Right atrium auricular region (tissue), 2 donors: ENCODE data around the gene FAT4. TPM values are rescaled to one million over a fixed set of nuclear protein-coding genes. Genes with fewer than 3 reads are reported as not detected.

Experiments
- DNase-seq: peaks from one replicate; pipeline ENCODE4 v3.0.0-alpha.2; 2019; ENCODE audit warnings: low spot score
- H3K27ac ChIP-seq, 2 donors: fragments of 200-600 bp; sonication (generic); 1 replicate in 1 of 2; 2 replicates in 1 of 2; pipeline ENCODE4 v1.5.1; 2016 to 2019
- H3K27me3 ChIP-seq, 2 donors: fragments of 200-600 bp; sonication (generic); one replicate each; pipeline versions ENCODE4 v1.5.1 to v1.6.0; 2017 to 2019
- H3K36me3 ChIP-seq: fragments of 200-600 bp; sonication (generic); one replicate; pipeline ENCODE4 v1.5.1; 2016
- H3K4me1 ChIP-seq, 2 donors: fragments of 200-600 bp; sonication (generic); one replicate each; pipeline versions ENCODE4 v1.5.1 to v1.6.0; 2017 to 2019
- H3K4me3 ChIP-seq, 2 donors: fragments of 200-600 bp; sonication (generic); 1 replicate in 1 of 2; 2 replicates in 1 of 2; pipeline ENCODE4 v1.5.1; 2017 to 2019; ENCODE audit warnings: mild to moderate bottlenecking in 1 of 2, moderate library complexity in 1 of 2
- H3K9me3 ChIP-seq, 2 donors: fragments of 200-600 bp; sonication (generic); one replicate each; pipeline ENCODE4 v1.5.1; 2019
- CTCF ChIP-seq, 2 donors: fragments of 200-600 bp; sonication (generic); IDR thresholded peaks; one replicate each; pipeline ENCODE4 v1.5.1; 2019; ENCODE audit warnings: antibody characterized with exemption in 2 of 2
- total RNA-seq, 2 donors: library from RNA; depleted of rRNA; stranded (reverse); fragments of >200 nt; gene quantifications; one replicate each; pipeline ENCODE4 v1.1.0, GENCODE V29; 2016

FAT4 gene
- total RNA-seq, 2 donors from 2014 or later = 13.2 to 15.2 TPM

GRCh38 chr4:125315576-125316400, 1.0 kb downstream of the FAT4 start:
- H3K4me3 ChIP-seq = peak overlapping the region; percentile 76
- H3K36me3 ChIP-seq = no peaks in the 10 kb centered on the region
- H3K4me1 ChIP-seq = peaks cover 0 to 38% of the 10 kb centered on the region in 2 donors
- peak overlapping the region; percentile 90 to 91 for H3K27ac ChIP-seq
- H3K9me3 ChIP-seq = no peaks in the 10 kb centered on the region
- no peaks in the 10 kb centered on the region for H3K27me3 ChIP-seq
- no peak for DNase-seq
- TF ChIP-seq CTCF (IDR thresholded peaks at IDR 0.05) = peak in 1 of 2 donors; percentile 51

GRCh38 chr4:125316401-125316790, 1.6 kb downstream of the FAT4 start:
- DNase-seq = peak; percentile 66
- no peaks in the 10 kb centered on the region for H3K27me3 ChIP-seq
- peaks cover 0 to 44% of the 10 kb centered on the region in 2 donors for H3K4me1 ChIP-seq
- H3K4me3 ChIP-seq = peak overlapping the region; percentile 76
- no peaks in the 10 kb centered on the region for H3K36me3 ChIP-seq
- TF ChIP-seq CTCF (IDR thresholded peaks at IDR 0.05) = no peak
- no peaks in the 10 kb centered on the region for H3K9me3 ChIP-seq
- H3K27ac ChIP-seq = peak overlapping the region; percentile 90 to 91

GRCh38 chr4:125316791-125317524, 2.2 kb downstream of the FAT4 start:
- peak; percentile 76 for DNase-seq
- Histone ChIP-seq H3K9me3 (no peaks in the 10 kb centered on the region), H3K27me3 (no peaks in the 10 kb centered on the region), H3K4me3 (peak overlapping the region; percentile 76), H3K36me3 (no peaks in the 10 kb centered on the region), H3K27ac (peak overlapping the region; percentile 90 to 91), H3K4me1 (peaks cover 0 to 50% of the 10 kb centered on the region in 2 donors)
- peak; percentile 25 to 35 for TF ChIP-seq CTCF (IDR thresholded peaks at IDR 0.05)

GRCh38 chr4:125317525-125317877, 2.7 kb downstream of the FAT4 start:
- H3K27ac ChIP-seq = peak overlapping the region; percentile 90 to 91
- peak; percentile 76 for DNase-seq
- H3K4me3 ChIP-seq = peak overlapping the region; percentile 76
- no peaks in the 10 kb centered on the region for H3K36me3 ChIP-seq
- peak; percentile 19 to 56 for TF ChIP-seq CTCF (IDR thresholded peaks at IDR 0.05)
- H3K9me3 ChIP-seq = no peaks in the 10 kb centered on the region
- peaks cover 0 to 55% of the 10 kb centered on the region in 2 donors for H3K4me1 ChIP-seq
- no peaks in the 10 kb centered on the region for H3K27me3 ChIP-seq

GRCh38 chr4:125319311-125319710, 4.6 kb downstream of the FAT4 start:
- H3K27me3 ChIP-seq = no peaks in the 10 kb centered on the region
- DNase-seq = no peak
- no peaks in the 10 kb centered on the region for H3K36me3 ChIP-seq
- H3K9me3 ChIP-seq = no peaks in the 10 kb centered on the region
- H3K4me1 ChIP-seq = peaks cover 0 to 63% of the 10 kb centered on the region in 2 donors
- H3K27ac ChIP-seq = no peak overlapping the region
- TF ChIP-seq CTCF (IDR thresholded peaks at IDR 0.05) = no peak
- no peak overlapping the region for H3K4me3 ChIP-seq
